Mesenchymal stem cell (in vitro differentiated cells and primary cell): ENCODE results near the gene MAN2A1.

Source experiments
- DNase-seq: peaks from one replicate; pipeline ENCODE4 v3.0.0-alpha.2; 2013
- H2AFZ ChIP-seq: one replicate; pipeline ENCODE4 v1.6.1; 2013; ENCODE audit warnings: low read depth, mild to moderate bottlenecking, control low read depth, inconsistent platforms, low read length, moderate library complexity
- H2AK5ac ChIP-seq: 2 replicates; pipeline ENCODE4 v1.6.1; 2013; ENCODE audit warnings: low read length, moderate library complexity, mild to moderate bottlenecking, inconsistent platforms; ENCODE audit not compliant: severe bottlenecking
- H2BK120ac ChIP-seq: one replicate; pipeline ENCODE4 v1.6.1; 2013; ENCODE audit warnings: low read depth, mild to moderate bottlenecking, inconsistent platforms, low read length, moderate library complexity
- H2BK12ac ChIP-seq, 2 experiments: one replicate each; pipeline ENCODE4 v1.6.1; 2013; ENCODE audit warnings: inconsistent platforms in 2 of 2, low read length in 2 of 2, mild to moderate bottlenecking in 2 of 2, moderate library complexity in 2 of 2, control low read depth in 1 of 2
- H2BK15ac ChIP-seq: one replicate; pipeline ENCODE4 v1.6.1; 2013; ENCODE audit warnings: mild to moderate bottlenecking, low read depth, inconsistent platforms; ENCODE audit not compliant: poor library complexity, severe bottlenecking
- H2BK5ac ChIP-seq: 2 replicates; pipeline ENCODE4 v1.6.1; 2013; ENCODE audit warnings: low read depth, mild to moderate bottlenecking, low read length, control low read depth, inconsistent platforms; ENCODE audit not compliant: poor library complexity, severe bottlenecking
- H3K14ac ChIP-seq, 2 experiments: one replicate each; pipeline ENCODE4 v1.6.1; 2013; ENCODE audit warnings: inconsistent platforms in 2 of 2, low read length in 2 of 2, control low read depth in 1 of 2, mild to moderate bottlenecking in 1 of 2, moderate library complexity in 1 of 2
- H3K18ac ChIP-seq, 2 experiments: one replicate each; pipeline ENCODE4 v1.6.1; 2013; ENCODE audit warnings: inconsistent platforms in 2 of 2, low read length in 2 of 2, control low read depth in 1 of 2, low read depth in 1 of 2, mild to moderate bottlenecking in 1 of 2
- H3K23ac ChIP-seq, 2 experiments: one replicate each; pipeline ENCODE4 v1.6.1; 2013; ENCODE audit warnings: inconsistent platforms in 2 of 2, low read length in 2 of 2, mild to moderate bottlenecking in 2 of 2, moderate library complexity in 2 of 2, control low read depth in 1 of 2
- H3K27ac ChIP-seq: 2 replicates; pipeline ENCODE4 v1.5.1; 2013; ENCODE audit warnings: mild to moderate bottlenecking, moderate library complexity, low read length, control low read depth, inconsistent platforms; ENCODE audit not compliant: poor library complexity, severe bottlenecking
- H3K27me3 ChIP-seq, 2 experiments: 2 replicates each; pipeline versions ENCODE4 v1.6.1 to v1.7.0; 2013; ENCODE audit warnings: low read length in 2 of 2, mild to moderate bottlenecking in 2 of 2, moderate library complexity in 2 of 2, control low read depth in 1 of 2, inconsistent platforms in 1 of 2; ENCODE audit not compliant: control insufficient read depth in 1 of 2, insufficient read depth in 1 of 2
- H3K36me3 ChIP-seq, 2 experiments: 2 replicates each; pipeline versions ENCODE4 v1.6.1 to v1.7.0; 2013; ENCODE audit warnings: low read length in 2 of 2, control low read depth in 1 of 2, inconsistent platforms in 1 of 2, low read depth in 1 of 2, mild to moderate bottlenecking in 1 of 2; ENCODE audit not compliant: insufficient read depth in 2 of 2, control insufficient read depth in 1 of 2
- H3K4ac ChIP-seq, 2 experiments: one replicate each; pipeline ENCODE4 v1.6.1; 2013; ENCODE audit warnings: inconsistent platforms in 2 of 2, low read length in 2 of 2, mild to moderate bottlenecking in 2 of 2, moderate library complexity in 2 of 2, control low read depth in 1 of 2, low read depth in 1 of 2
- H3K4me1 ChIP-seq: 2 replicates; pipeline ENCODE4 v1.6.1; 2013; ENCODE audit warnings: low read depth, low read length, control low read depth; ENCODE audit not compliant: control insufficient read depth, insufficient read depth
- H3K4me2 ChIP-seq: 2 replicates; pipeline ENCODE4 v1.6.1; 2013; ENCODE audit warnings: low read length, mild to moderate bottlenecking, inconsistent platforms; ENCODE audit not compliant: poor library complexity, severe bottlenecking
- H3K4me3 ChIP-seq, 2 experiments: 2 replicates each; pipeline versions ENCODE4 v1.5.1 to v1.7.0; 2013; ENCODE audit warnings: low read length in 2 of 2, mild to moderate bottlenecking in 2 of 2, control low read depth in 1 of 2, low read depth in 1 of 2; ENCODE audit not compliant: insufficient read depth in 1 of 2
- H3K79me1 ChIP-seq: replicated peaks from 2 replicates; pipeline ENCODE4 v1.6.1; 2013; ENCODE audit warnings: mild to moderate bottlenecking, control low read depth, low read length, inconsistent platforms; ENCODE audit not compliant: poor library complexity, severe bottlenecking
- H3K9ac ChIP-seq: 2 replicates; pipeline ENCODE4 v1.7.0; 2013; ENCODE audit warnings: mild to moderate bottlenecking, low read length, moderate library complexity
- H3K9me3 ChIP-seq: 2 replicates; pipeline ENCODE4 v1.7.0; 2013; ENCODE audit warnings: mild to moderate bottlenecking, low read length; ENCODE audit not compliant: control insufficient read depth
- H4K8ac ChIP-seq: one replicate; pipeline ENCODE4 v1.6.1; 2013; ENCODE audit warnings: inconsistent platforms, mild to moderate bottlenecking, low read length, moderate library complexity
- H4K91ac ChIP-seq: one replicate; pipeline ENCODE4 v1.6.1; 2013; ENCODE audit warnings: mild to moderate bottlenecking, low read length, inconsistent platforms
- WGBS: methylation state at CpG from one replicate; pipeline ENCODE4 v1.1.7; 2013; ENCODE audit warnings: mixed read lengths; 5-methylcytosine and 5-hydroxymethylcytosine counted together

The MAN2A1 gene

DNA sequence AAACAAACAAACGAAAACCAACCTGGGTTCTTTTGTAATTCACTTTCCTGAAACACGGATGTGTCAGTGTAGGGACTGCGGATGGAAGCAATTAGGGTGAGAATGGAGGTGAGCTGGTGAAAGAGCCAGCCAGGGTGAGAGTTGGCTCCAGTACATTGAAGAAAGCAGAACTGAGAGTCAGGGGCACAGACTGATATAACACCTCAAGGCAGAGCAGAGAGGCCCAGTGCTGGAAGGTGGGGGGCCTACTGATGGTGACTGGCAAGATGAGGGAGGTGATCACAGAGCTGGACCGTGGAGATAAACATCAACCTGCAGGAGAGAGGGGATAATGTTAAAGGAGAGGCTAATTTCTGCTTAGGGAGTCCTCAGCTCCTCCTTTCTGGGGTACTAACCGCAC lies 221.1 kb downstream of the MAN2A1 start:
- Histone ChIP-seq H3K27ac (no peak overlapping the region), H3K4me1 (peaks cover 1% of the 10 kb centered on the region), H3K9ac (no peak overlapping the region), H2BK5ac (no peak overlapping the region), H3K36me3 (no peaks in the 10 kb centered on the region), H3K4me3 (no peak overlapping the region), H4K91ac (peak overlapping the region; percentile 18), H2BK15ac (no peak overlapping the region), H3K4me2 (no peak overlapping the region), H3K9me3 (no peaks in the 10 kb centered on the region), H2AFZ (no peak overlapping the region), H2BK12ac (peak overlapping the region in 1 of 2 experiments; percentile 13), H2BK120ac (no peak overlapping the region), H3K18ac (peak overlapping the region in 1 of 2 experiments; percentile 11), H2AK5ac (no peak overlapping the region), H3K79me1 (no peaks in the 10 kb centered on the region), H3K23ac (no peak overlapping the region), H3K4ac (no peak overlapping the region), H3K27me3 (peaks cover 0 to 16% of the 10 kb centered on the region in 2 experiments), H4K8ac (no peak overlapping the region), H3K14ac (no peak overlapping the region)
- 70% methylated on average over 4 of the region's 5 CpGs for WGBS
- no peak for DNase-seq

DNA sequence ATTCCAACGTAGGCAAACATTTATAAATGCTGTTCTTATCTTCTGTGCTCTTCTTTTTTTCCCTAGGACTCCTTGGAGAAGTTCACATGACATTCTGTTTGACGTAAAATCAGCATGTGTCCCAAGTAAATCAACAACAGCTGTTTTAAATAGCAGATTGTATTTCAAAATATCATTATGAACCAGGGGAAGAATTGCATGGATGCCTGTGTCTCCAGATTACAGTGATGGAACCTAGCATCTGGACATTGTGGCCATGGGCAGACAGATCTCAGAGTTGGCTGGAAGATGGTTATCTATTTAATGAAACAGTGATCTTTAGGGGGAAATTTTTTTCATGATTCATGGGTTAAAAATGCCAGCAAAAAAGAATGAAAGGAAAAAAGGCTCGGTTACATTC lies 222.0 kb downstream of the MAN2A1 start:
- no peak overlapping the region for H3K18ac ChIP-seq
- H3K4ac ChIP-seq, result no peak overlapping the region
- H3K4me3 ChIP-seq, result no peak overlapping the region
- no peak overlapping the region for H2AK5ac ChIP-seq
- H2BK12ac ChIP-seq, result no peak overlapping the region
- no peak overlapping the region for H3K27ac ChIP-seq
- H3K23ac ChIP-seq, result no peak overlapping the region
- peak; percentile 23 for DNase-seq
- H4K91ac ChIP-seq, result no peak overlapping the region
- peaks cover 1% of the 10 kb centered on the region for H3K4me1 ChIP-seq
- WGBS, result 69% methylated on average over 2 of the region's 3 CpGs
- H2AFZ ChIP-seq, result no peak overlapping the region
- H2BK15ac ChIP-seq, result no peak overlapping the region
- no peak overlapping the region for H3K4me2 ChIP-seq
- H3K36me3 ChIP-seq, result no peaks in the 10 kb centered on the region
- H3K9ac ChIP-seq, result no peak overlapping the region
- H3K14ac ChIP-seq, result no peak overlapping the region
- H4K8ac ChIP-seq, result no peak overlapping the region
- no peak overlapping the region for H2BK120ac ChIP-seq
- no peaks in the 10 kb centered on the region for H3K79me1 ChIP-seq
- H3K9me3 ChIP-seq, result peaks cover under 1% of the 10 kb centered on the region
- H3K27me3 ChIP-seq, result peaks cover 0 to 14% of the 10 kb centered on the region in 2 experiments
- no peak overlapping the region for H2BK5ac ChIP-seq

DNA sequence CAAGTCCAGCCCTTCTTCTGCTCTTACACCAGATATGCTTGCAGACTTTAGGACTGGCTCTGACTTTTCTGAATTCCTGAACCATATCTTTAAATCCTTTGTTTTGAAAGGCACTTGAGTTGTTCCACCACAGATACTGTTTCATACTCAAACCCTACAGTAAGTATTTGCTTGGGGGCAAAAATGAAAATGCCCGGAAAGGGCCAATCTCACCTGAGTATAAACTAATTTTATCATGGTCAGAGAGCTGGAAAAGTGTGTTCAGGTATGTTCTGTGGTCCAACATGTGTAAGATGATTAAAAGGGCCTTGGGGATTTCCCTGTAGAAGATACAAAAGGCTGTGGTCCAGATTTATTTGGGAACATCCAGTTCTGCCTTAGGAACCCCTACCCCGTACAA lies 225.2 kb downstream of the MAN2A1 start:
- Histone ChIP-seq H2BK12ac (no peak overlapping the region), H3K4me2 (no peak overlapping the region), H2BK120ac (no peak overlapping the region), H3K18ac (no peak overlapping the region), H4K8ac (no peak overlapping the region), H3K4me3 (no peak overlapping the region), H3K23ac (no peak overlapping the region), H2BK5ac (no peak overlapping the region), H3K14ac (no peak overlapping the region), H3K27me3 (no peaks in the 10 kb centered on the region), H3K27ac (no peak overlapping the region), H3K4me1 (no peaks in the 10 kb centered on the region), H2AFZ (no peak overlapping the region), H3K4ac (no peak overlapping the region), H3K36me3 (no peaks in the 10 kb centered on the region), H2AK5ac (no peak overlapping the region), H2BK15ac (no peak overlapping the region), H3K9me3 (peaks cover 8% of the 10 kb centered on the region), H3K9ac (no peak overlapping the region), H3K79me1 (no peaks in the 10 kb centered on the region), H4K91ac (no peak overlapping the region)
- WGBS, result 100% methylated on average over 1 of the region's 2 CpGs
- no peak for DNase-seq

DNA sequence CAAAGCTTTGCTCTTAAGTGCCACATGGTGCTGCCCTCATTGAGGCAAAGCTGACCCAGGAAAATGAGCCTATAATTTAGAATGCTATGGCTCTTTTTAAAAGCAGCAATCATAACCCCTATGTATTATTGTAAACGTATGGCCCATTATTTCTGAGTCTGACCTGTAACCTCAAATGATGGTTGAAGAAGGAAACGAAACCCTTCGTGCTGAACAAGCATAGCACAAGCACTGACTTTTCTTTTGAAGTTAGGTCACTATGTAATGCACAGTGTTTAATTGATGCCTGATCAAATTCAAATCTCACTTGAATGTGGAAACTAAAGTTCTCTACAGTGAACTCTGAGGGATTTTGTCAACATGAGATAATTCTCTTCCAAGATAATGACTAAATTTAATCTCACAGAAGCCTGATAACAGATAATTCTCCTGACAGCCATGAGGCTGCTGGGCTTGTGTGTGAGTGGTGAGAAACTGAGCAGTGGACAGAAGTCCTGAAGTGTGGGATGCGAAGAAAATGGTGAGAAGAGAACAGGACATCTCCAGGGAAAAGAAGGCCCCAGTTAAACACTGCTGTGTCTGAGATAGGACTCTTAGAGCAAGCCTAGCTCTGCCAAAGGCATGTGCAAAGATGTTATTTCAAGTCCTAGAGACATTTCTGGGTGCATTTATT lies 226.9 kb downstream of the MAN2A1 start:
- Histone ChIP-seq H2BK12ac (no peak overlapping the region), H3K9me3 (peaks cover 8% of the 10 kb centered on the region), H3K27ac (no peak overlapping the region), H3K14ac (no peak overlapping the region), H3K27me3 (no peaks in the 10 kb centered on the region), H3K4me1 (no peaks in the 10 kb centered on the region), H3K9ac (no peak overlapping the region), H3K18ac (no peak overlapping the region), H2BK15ac (no peak overlapping the region), H3K4me3 (no peak overlapping the region), H2AFZ (no peak overlapping the region), H3K4ac (no peak overlapping the region), H3K79me1 (no peaks in the 10 kb centered on the region), H2BK5ac (no peak overlapping the region), H3K4me2 (no peak overlapping the region), H2BK120ac (no peak overlapping the region), H4K8ac (no peak overlapping the region), H4K91ac (no peak overlapping the region), H2AK5ac (no peak overlapping the region), H3K36me3 (no peaks in the 10 kb centered on the region), H3K23ac (no peak overlapping the region)
- WGBS, result 94% methylated on average over 4 of the region's 4 CpGs
- no peak for DNase-seq
